Liver (tissue), 3 donors: ENCODE data around the gene STOML2.

Experiments
- ATF3 ChIP-seq: IDR thresholded peaks from 2 replicates; pipeline ENCODE4 v1.6.1; 2016; ENCODE audit warnings: antibody characterized with exemption
- CTCF ChIP-seq: fragments of 150-350 bp; IDR thresholded peaks from 2 replicates; pipeline ENCODE4 v1.5.1; 2017; ENCODE audit warnings: improper control_type of control experiment, low read depth, low read length; ENCODE audit not compliant: missing input control
- EGR1 ChIP-seq, 2 donors: IDR thresholded peaks; 2 replicates each; pipeline ENCODE4 v1.6.1; 2016 to 2018; ENCODE audit warnings: antibody characterized with exemption in 2 of 2, low read depth in 2 of 2
- FOXA1 ChIP-seq: IDR thresholded peaks from 2 replicates; pipeline ENCODE4 v1.6.1; 2016; ENCODE audit warnings: antibody characterized with exemption
- FOXA2 ChIP-seq: IDR thresholded peaks from 2 replicates; pipeline ENCODE4 v1.6.1; 2016; ENCODE audit warnings: antibody characterized with exemption
- GABPA ChIP-seq, 2 donors: IDR thresholded peaks in 1 of 2; conservative IDR thresholded peaks in 1 of 2; 2 replicates each; pipeline ENCODE4 v1.6.1; 2016; ENCODE audit warnings: antibody characterized with exemption in 2 of 2, mild to moderate bottlenecking in 1 of 2, moderate library complexity in 1 of 2
- NR2F2 ChIP-seq: IDR thresholded peaks from 2 replicates; pipeline ENCODE4 v1.6.1; 2016; ENCODE audit warnings: antibody characterized with exemption
- RAD21 ChIP-seq, 2 donors: IDR thresholded peaks; 2 replicates each; pipeline ENCODE4 v1.6.1; 2016; ENCODE audit warnings: antibody characterized with exemption in 2 of 2, mild to moderate bottlenecking in 2 of 2
- RXRA ChIP-seq, 2 donors: IDR thresholded peaks; 2 replicates each; pipeline ENCODE4 v1.6.1; 2017 to 2018; ENCODE audit warnings: antibody characterized with exemption in 2 of 2, mild to moderate bottlenecking in 1 of 2
- SP1 ChIP-seq: IDR thresholded peaks from 2 replicates; pipeline ENCODE4 v1.6.1; 2018; ENCODE audit warnings: antibody characterized with exemption, mild to moderate bottlenecking
- TAF1 ChIP-seq: conservative IDR thresholded peaks from 2 replicates; pipeline ENCODE4 v1.6.1; 2016; ENCODE audit warnings: antibody characterized with exemption, mild to moderate bottlenecking
- YY1 ChIP-seq: IDR thresholded peaks from 2 replicates; pipeline ENCODE4 v1.6.1; 2016; ENCODE audit warnings: antibody characterized with exemption, mild to moderate bottlenecking
- TF ChIP-seq, protein P1 (sequence below): IDR thresholded peaks from 2 replicates; pipeline ENCODE4 v1.6.1; 2016; ENCODE audit warnings: antibody characterized with exemption, mild to moderate bottlenecking
- TF ChIP-seq, protein P2 (sequence below): IDR thresholded peaks from 2 replicates; pipeline ENCODE4 v1.6.1; 2016; ENCODE audit warnings: antibody characterized with exemption
- donor health status: healthy.
- donor health status: healthy.

DNA sequence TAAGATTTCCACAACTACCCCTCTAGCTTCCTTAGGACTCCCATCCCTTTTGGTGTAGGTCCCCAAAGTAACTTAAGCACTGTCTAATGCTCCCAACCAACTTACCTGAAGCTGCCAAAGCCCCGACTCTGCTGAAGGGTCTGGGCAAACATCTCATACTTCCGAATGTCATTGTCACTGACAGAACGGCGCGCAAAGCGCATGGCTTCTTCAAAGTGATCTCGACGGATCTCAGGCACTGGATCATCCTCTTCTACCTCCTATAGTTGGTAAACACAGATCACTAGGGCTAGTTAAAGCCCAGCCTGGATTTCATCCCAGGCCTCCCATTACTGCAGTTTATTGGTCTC is 45.7 kb downstream of the STOML2 start:
- TF ChIP-seq CTCF (no peak), EGR1 (IDR thresholded peaks at IDR 0.05; ENCODE audit: low read depth in 2 of 2) (no peak), GABPA (IDR thresholded peaks at IDR 0.05 in 1 of 2, conservative IDR thresholded peaks at IDR 0.05 in 1 of 2) (no peak), TAF1 (no peak), YY1 (no peak), NR2F2 (no peak), RAD21 (IDR thresholded peaks at IDR 0.05) (no peak), ATF3 (no peak), FOXA1 (no peak), RXRA (IDR thresholded peaks at IDR 0.05) (no peak), FOXA2 (no peak), SP1 (no peak)
- TF ChIP-seq, protein P1, sequence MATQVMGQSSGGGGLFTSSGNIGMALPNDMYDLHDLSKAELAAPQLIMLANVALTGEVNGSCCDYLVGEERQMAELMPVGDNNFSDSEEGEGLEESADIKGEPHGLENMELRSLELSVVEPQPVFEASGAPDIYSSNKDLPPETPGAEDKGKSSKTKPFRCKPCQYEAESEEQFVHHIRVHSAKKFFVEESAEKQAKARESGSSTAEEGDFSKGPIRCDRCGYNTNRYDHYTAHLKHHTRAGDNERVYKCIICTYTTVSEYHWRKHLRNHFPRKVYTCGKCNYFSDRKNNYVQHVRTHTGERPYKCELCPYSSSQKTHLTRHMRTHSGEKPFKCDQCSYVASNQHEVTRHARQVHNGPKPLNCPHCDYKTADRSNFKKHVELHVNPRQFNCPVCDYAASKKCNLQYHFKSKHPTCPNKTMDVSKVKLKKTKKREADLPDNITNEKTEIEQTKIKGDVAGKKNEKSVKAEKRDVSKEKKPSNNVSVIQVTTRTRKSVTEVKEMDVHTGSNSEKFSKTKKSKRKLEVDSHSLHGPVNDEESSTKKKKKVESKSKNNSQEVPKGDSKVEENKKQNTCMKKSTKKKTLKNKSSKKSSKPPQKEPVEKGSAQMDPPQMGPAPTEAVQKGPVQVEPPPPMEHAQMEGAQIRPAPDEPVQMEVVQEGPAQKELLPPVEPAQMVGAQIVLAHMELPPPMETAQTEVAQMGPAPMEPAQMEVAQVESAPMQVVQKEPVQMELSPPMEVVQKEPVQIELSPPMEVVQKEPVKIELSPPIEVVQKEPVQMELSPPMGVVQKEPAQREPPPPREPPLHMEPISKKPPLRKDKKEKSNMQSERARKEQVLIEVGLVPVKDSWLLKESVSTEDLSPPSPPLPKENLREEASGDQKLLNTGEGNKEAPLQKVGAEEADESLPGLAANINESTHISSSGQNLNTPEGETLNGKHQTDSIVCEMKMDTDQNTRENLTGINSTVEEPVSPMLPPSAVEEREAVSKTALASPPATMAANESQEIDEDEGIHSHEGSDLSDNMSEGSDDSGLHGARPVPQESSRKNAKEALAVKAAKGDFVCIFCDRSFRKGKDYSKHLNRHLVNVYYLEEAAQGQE: no peak
- TF ChIP-seq, protein P2, sequence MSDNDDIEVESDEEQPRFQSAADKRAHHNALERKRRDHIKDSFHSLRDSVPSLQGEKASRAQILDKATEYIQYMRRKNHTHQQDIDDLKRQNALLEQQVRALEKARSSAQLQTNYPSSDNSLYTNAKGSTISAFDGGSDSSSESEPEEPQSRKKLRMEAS: no peak
